ENCODE results near the gene NHEJ1. TPM values are rescaled to one million over a fixed set of nuclear protein-coding genes. Genes with fewer than 3 reads are reported as not detected.

The NHEJ1 gene
- total RNA-seq, 1 experiment from 2014 or later = 16.4 TPM

- no peaks in the 10 kb centered on the region for H3K9me3 ChIP-seq (ENCODE audit: control insufficient read depth in 1 of 2, insufficient read depth in 1 of 2, low read depth in 1 of 2, low read length in 2 of 2)
- no peaks in the 10 kb centered on the region for H4K20me1 ChIP-seq (ENCODE audit: insufficient read depth)
- no peak overlapping the region for H3K27ac ChIP-seq (ENCODE audit: low read depth, low read length)
- no peak overlapping the region for H3K9ac ChIP-seq (ENCODE audit: low read length)
- H3K4me2 ChIP-seq (ENCODE audit: low read length) = no peak overlapping the region
- DNase-seq (ENCODE audit: low read depth, low spot score) (no peak), ATAC-seq (no peak)
- peaks cover 16% of the 10 kb centered on the region; the same call in 1 of the 2 replicates for H3K27me3 ChIP-seq (ENCODE audit: insufficient read depth, low read length)
- ChIA-PET POLR2A (no interaction called here), RAD21 (ENCODE audit: low non-redundant PET in 1 of 2, low total read pairs in 2 of 2, uncharacterized antibody in 2 of 2, unreplicated experiment in 2 of 2) (no interaction called here), CTCF (interaction anchor here (1.0 to 2.2 kb wide), 3 partner anchors 11 to 93 kb away, joined by 3 to 9 read pairs (median 3); no protein-coding TSS in a partner anchor)
- TF ChIP-seq SRF (IDR thresholded peaks at IDR 0.05; ENCODE audit: low read depth) (no peak), MAX (IDR thresholded peaks at IDR 0.05) (no peak), SP1 (IDR thresholded peaks at IDR 0.05; ENCODE audit: low read depth) (no peak), CTCF (IDR thresholded peaks at IDR 0.05 in 2 of 3, conservative IDR thresholded peaks at IDR 0.05 in 1 of 3; ENCODE audit: borderline replicate concordance in 1 of 3, insufficient read depth in 1 of 3, low read depth in 2 of 3, low read length in 2 of 3) (no peak), CEBPB (IDR thresholded peaks at IDR 0.05; ENCODE audit: low read depth) (no peak), YY1 (IDR thresholded peaks at IDR 0.05; ENCODE audit: extremely low read depth, insufficient replicate concordance, low read depth, low read length) (no peak)
- H3K36me3 ChIP-seq (ENCODE audit: control insufficient read depth in 1 of 2, insufficient read depth in 2 of 2, low read length in 2 of 2) = no peaks in the 10 kb centered on the region
- no peaks in the 10 kb centered on the region for H3K4me1 ChIP-seq (ENCODE audit: control insufficient read depth in 1 of 2, insufficient read depth in 2 of 2, low read length in 2 of 2)
- H3K79me2 ChIP-seq (ENCODE audit: insufficient read depth, low read length) = no peaks in the 10 kb centered on the region
- no peaks in the 10 kb centered on the region for H3K9me2 ChIP-seq (ENCODE audit: insufficient read depth)
- intact Hi-C loops (cut with micrococcal nuclease) = loop anchor here (5.0 kb wide), 1 partner anchor 480 kb away; the partner anchor contains the start of genes CHPF and TMEM198
- BruUV-seq (replicated peaks) = no TSS peak
- H2AFZ ChIP-seq (ENCODE audit: low read depth, low read length, poor library complexity, severe bottlenecking) = no peak overlapping the region
- H3K4me3 ChIP-seq (replicated peaks in 1 of 2; ENCODE audit: low read depth in 1 of 2, low read length in 2 of 2) = no peak overlapping the region
Measured at GRCh38 chr2:219062081-219062480, 98.5 kb downstream of the NHEJ1 start.

Measured in HCT116 (cell line).